Measurements from ENCODE around the gene RTN1.
A peak's percentile ranks its signal among the peaks of the same experiment; 100 is the strongest.

The RTN1 gene, protein sequence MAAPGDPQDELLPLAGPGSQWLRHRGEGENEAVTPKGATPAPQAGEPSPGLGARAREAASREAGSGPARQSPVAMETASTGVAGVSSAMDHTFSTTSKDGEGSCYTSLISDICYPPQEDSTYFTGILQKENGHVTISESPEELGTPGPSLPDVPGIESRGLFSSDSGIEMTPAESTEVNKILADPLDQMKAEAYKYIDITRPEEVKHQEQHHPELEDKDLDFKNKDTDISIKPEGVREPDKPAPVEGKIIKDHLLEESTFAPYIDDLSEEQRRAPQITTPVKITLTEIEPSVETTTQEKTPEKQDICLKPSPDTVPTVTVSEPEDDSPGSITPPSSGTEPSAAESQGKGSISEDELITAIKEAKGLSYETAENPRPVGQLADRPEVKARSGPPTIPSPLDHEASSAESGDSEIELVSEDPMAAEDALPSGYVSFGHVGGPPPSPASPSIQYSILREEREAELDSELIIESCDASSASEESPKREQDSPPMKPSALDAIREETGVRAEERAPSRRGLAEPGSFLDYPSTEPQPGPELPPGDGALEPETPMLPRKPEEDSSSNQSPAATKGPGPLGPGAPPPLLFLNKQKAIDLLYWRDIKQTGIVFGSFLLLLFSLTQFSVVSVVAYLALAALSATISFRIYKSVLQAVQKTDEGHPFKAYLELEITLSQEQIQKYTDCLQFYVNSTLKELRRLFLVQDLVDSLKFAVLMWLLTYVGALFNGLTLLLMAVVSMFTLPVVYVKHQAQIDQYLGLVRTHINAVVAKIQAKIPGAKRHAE

DNA sequence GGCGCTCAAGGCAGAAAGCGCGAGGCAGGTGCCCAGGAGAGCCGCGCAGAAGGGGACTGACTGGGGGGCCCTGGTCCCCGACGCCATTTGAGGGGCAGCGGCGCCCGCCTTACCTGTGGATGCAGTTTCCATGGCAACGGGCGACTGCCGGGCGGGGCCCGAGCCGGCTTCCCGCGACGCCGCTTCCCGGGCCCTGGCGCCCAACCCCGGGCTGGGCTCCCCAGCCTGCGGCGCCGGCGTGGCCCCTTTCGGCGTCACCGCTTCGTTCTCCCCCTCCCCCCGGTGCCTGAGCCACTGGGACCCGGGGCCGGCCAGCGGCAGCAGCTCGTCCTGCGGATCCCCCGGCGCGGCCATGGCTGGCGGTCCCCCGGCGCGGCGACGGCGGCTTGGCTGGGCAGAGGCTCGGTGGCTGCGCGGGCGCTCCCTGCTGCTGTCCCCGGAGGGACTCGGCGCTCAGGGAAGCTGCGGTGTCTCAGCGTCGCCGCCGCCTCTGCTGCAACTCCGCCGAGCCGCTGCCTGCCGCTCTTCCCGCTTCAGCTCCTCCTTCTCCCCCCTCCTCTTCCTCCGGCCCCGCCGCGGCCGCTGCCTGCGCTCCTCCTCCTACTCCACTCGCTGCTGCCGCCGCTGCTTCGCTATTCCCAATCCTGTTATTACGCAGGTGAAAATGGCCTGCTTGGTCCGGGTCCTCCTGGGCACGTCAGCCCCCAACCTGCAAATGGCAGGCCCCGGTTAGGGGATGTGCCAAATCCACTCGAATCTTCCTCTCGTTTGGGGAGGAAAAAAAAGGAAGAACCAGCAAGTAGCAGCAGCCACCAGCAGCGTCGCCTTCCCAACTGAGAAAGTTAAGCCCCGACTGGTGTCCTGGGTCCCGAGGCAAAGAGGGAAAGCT, at the start of gene RTN1:
TSS of gene RTN1 (minus strand) at position 500 of the 889 bp plus-strand sequence. CDS start at position 354, 146 bp downstream.
- peak within 1 kb of the TSS; percentile 42 for H3K4me3 ChIP-seq (ENCODE audit: low read depth, low read length)
- TF ChIP-seq, protein P1, sequence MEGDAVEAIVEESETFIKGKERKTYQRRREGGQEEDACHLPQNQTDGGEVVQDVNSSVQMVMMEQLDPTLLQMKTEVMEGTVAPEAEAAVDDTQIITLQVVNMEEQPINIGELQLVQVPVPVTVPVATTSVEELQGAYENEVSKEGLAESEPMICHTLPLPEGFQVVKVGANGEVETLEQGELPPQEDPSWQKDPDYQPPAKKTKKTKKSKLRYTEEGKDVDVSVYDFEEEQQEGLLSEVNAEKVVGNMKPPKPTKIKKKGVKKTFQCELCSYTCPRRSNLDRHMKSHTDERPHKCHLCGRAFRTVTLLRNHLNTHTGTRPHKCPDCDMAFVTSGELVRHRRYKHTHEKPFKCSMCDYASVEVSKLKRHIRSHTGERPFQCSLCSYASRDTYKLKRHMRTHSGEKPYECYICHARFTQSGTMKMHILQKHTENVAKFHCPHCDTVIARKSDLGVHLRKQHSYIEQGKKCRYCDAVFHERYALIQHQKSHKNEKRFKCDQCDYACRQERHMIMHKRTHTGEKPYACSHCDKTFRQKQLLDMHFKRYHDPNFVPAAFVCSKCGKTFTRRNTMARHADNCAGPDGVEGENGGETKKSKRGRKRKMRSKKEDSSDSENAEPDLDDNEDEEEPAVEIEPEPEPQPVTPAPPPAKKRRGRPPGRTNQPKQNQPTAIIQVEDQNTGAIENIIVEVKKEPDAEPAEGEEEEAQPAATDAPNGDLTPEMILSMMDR (IDR thresholded peaks at IDR 0.05; ENCODE audit: insufficient read depth, low read depth, low read length, missing control alignments): no peak
- DNase-seq (ENCODE audit: low read depth): peak; percentile 51

DNA sequence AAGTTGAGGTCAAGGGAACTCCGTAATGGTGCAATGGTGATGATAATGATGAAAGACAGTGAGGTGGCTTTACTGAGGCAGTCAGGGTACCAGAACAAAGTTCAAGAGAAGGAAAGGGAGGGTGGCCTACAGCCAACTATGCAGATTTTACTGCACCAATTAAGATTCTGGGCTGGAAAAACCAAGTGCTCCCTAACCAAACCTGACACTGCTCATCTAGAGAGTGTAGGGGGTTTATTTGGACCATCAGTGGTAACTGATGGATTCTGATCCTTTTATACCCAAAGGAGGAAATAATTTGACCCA, 49.8 kb upstream of the RTN1 start:
- TF ChIP-seq, protein P1 (IDR thresholded peaks at IDR 0.05; ENCODE audit: insufficient read depth, low read depth, low read length, missing control alignments): no peak
- DNase-seq (ENCODE audit: low read depth): no peak
- no peak overlapping the region for H3K4me3 ChIP-seq (ENCODE audit: low read depth, low read length)

DNA sequence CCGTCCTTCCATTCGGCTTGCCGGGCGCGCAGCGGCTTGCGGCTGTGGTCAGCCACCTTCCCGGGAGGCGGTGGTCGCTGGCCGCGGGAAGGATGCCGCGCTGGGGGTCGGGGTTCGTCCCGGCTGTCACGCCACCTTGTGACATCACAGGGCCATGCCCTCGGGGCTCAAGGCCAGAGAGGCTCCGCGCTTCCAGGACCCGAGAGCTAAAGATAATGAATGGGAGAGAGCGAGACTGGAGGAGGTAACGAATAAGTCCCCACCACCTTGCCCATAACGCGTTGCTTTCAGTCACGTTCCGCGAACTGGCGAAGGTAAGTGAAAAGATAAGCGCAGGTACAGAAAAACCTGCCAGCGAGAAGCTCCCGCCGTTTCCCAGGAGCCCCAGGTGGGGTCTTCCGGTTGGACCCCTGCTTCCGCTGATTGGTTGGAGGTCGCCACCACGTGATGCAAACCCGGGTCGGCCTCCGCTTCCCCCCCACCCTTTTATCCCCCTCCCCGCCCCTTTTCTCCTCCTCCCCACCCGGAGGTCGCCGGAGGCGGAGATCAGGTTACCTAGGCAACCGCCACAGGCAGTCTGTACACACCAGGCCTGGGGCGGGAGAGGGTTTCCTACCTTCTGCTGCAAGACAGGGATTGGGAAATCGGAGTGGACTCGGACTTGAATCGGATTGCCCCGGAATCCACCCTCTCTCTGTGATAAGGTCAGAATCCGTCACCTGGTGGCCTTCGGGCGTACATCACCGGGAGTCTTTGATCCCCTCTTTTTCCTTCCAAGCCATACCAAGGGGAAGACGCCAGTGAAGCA, 49.2 kb upstream of the RTN1 start, which contains the start of gene LRRC9:
TSS of gene LRRC9 (plus strand) at position 575 of the 808 bp plus-strand sequence.
- peak within 1 kb of the TSS; percentile 45 for H3K4me3 ChIP-seq (ENCODE audit: low read depth, low read length)
- DNase-seq (ENCODE audit: low read depth): peak; percentile 5
- TF ChIP-seq, protein P1 (IDR thresholded peaks at IDR 0.05; ENCODE audit: insufficient read depth, low read depth, low read length, missing control alignments): no peak

DNA sequence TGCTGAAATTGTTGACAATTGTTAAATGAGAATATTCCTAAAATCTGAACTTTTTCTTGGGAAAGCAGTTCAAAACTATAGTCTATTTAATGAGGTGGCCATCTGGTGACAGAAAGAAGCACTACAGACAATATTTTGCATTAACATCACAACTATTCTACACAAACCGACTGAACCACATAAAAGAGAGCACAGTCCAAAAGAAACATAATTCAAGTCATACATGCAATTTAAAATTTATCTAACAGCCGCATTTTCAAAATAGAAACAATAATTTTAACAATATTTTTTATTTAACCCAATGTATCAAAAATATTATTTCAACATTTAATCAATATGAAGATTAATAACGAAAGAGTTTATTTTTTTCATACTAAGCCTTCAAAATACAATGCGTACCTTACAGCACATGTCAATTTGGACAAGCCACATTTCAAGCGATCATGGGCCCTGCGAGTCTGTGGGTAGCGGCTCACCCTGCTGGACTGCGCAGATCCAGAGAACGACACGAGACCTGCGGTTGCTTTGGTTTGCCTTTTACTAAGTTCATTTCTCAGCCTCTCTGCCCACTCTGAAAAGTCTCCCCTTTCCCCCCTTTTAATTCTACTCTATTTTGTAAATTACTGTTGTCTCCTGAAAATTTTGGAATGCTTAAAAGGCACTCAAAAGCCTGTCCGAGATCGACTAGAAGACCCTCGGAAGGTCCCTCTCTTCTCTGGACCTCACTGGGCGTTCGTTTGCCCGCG, 48.4 kb upstream of the RTN1 start:
- TF ChIP-seq, protein P1 (IDR thresholded peaks at IDR 0.05; ENCODE audit: insufficient read depth, low read depth, low read length, missing control alignments): peak; percentile 20
- peak; percentile 21 for DNase-seq (ENCODE audit: low read depth)
- peak overlapping the region; percentile 45 for H3K4me3 ChIP-seq (ENCODE audit: low read depth, low read length)

DNA sequence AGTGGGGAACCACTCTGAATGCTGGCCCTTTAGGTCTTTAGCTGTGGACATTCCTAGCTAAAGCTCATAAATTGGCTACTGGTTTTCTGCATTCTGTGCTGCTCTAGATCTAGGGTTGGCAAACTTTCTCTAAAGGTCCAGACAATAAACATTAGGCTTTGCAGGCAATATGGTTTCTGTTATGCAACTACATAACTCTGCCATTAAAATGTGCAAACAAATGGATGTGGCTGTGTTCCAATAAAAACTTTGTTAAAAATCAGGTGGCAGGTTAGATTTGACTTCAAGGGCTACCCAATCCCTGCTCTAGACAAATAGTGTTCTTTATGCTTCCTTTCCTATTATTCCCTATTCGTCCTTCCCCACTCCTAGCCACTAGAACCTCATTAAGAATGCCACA, 42.6 kb upstream of the RTN1 start:
- TF ChIP-seq, protein P1 (IDR thresholded peaks at IDR 0.05; ENCODE audit: insufficient read depth, low read depth, low read length, missing control alignments): no peak
- H3K4me3 ChIP-seq (ENCODE audit: low read depth, low read length): no peak overlapping the region
- no peak for DNase-seq (ENCODE audit: low read depth)
